Right renal cortex interstitium (tissue), 3 donors: ENCODE measurements around the gene SLC35D1. TPM values are rescaled to one million over a fixed set of nuclear protein-coding genes. Genes with fewer than 3 reads are reported as not detected.

Experiments used
- DNase-seq, 3 donors: peaks; one replicate each; pipeline ENCODE4 v3.0.0-alpha.2; 2013; ENCODE audit warnings: low read depth in 3 of 3, low spot score in 2 of 3
- polyA plus RNA-seq, 3 donors: library from polyadenylated mRNA; unstranded; fragments of 120-200 nt; gene quantifications; one replicate each; pipeline ENCODE4 v1.2.1, GENCODE V29; 2013; ENCODE audit not compliant: insufficient read length in 3 of 3

Gene SLC35D1
- polyA plus RNA-seq, 3 donors, result 14.0 to 15.1 (median 14.8) TPM

DNA sequence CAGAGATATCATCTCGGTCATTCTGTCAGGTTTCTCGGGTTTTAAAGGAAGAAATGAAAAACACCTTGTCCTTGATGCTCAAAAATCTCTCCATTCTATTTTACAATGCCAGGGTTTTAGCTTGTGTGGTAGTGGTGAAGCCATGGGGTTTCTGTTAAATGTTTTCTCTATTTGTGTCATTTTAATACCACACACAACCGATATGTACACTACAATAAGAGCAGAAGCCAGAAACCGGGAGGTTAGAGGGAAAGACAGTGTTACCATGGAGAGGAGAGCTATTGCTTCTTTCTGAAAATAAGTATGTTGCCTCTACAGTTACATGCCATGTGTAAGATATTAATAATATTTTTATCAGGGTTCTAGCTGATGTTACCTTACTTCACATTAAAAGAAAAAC, 2.8 kb downstream of the SLC35D1 start:
- DNase-seq, result no peak

DNA sequence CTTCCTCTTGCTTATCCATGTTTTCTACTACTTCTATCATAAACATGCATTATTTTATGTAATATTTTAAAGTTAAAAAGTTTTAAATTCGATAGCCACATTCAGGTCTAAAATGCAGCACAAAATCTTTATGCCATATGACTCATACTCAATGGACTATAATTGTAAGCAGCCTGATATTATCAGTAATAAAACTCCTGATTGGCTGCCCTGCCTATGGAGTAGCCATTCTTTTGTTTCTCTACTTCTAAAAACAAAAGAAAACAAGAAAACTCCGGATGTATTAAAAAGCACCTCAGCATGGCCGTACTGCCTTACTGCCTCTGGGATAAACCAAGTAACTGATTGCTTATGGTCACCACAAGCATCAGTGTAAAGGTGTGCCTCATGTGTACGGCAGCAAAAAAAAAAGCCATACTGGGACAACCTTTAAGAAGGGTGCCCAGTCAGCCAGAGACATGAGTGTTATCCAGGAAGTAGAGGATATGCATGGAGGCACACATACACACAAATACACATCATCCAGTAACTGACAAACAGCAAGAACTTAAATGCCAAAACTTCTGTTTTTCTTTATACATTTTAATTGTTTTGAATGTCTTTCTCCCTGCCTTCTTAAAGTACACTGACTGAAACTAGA, 9.2 kb downstream of the SLC35D1 start:
- DNase-seq, result no peak

GRCh38 chr1:67043366-67043765, 10.6 kb downstream of the SLC35D1 start:
- DNase-seq, result no peak

GRCh38 chr1:67041841-67042503, 12.0 kb downstream of the SLC35D1 start:
- no peak for DNase-seq

GRCh38 chr1:67040405-67040804, 13.5 kb downstream of the SLC35D1 start:
- DNase-seq, result no peak

DNA sequence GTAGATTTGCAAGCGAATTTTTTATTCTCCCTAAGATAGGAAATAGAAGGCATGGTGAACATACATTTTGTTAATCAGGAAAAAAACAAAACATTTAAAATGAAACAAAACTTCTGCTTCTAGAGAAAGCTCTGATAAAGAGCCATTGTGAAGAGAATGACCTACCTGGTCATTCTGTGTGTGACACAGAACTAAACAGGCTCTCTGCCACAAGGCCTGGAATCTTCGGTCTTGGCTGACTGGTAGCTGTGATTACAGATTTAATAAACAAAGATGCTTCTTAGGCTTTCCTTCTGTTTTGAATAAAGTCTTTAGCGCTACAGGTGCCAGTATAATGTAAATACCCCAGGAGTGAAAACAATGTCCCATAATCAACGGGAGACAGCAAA, 22.1 kb downstream of the SLC35D1 start:
- no peak for DNase-seq

DNA sequence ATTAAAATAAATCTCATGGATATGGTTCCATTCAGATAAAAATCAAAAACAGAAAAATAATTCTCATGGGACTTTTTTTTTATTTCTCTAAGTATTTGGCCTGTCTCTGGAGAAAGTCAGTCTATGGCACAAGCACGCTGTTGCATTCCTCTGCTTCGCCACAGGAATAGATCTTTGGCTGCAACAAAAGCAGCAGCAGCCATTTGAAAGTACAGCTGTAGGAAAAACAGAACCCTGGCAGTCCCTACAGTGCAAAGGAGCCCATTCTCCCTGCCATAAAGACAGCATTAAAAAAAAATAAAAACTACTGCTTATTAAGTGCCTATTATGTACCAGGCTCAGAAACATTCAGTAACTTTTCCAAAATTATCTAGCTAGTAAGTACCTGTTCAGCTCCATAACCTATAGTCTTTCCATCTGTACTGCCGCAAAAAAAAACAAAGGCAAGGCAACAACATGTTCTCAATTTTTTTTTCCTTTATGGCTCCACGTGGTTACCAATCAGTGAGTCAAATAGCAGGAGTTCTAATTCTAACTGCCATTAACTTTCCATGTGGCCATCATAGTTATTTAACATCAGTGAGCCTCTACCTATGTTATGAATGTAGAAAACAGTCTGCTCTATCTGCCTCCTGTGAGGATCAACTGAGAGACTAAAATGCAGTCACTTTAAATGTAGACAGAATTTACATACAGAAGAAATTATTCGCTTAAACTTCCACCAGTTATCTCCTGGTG, 22.7 kb downstream of the SLC35D1 start:
- DNase-seq, result no peak

- no peak for DNase-seq
These were observed 24.5 kb downstream of the SLC35D1 start for GRCh38 chr1:67029472-67029871.

DNA sequence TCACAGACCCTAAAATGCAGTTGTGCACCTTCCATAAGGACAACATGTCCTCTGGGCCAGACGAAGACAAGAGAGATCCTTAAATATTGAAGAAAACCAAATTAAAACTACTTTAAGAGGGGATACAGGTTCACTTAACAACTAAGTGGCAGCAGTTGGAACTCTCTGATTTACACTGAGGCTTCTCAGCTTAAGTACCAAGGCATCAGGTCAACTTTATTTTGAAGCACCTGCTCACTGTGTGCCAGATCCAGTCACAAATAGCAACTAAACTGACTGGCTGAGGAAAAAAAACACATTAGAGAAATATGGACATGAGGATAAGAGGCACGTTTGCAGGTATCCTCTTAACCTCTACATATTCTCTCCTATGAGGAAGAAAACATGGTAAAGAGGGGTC, 33.2 kb downstream of the SLC35D1 start:
- no peak for DNase-seq

- no peak for DNase-seq
These were observed 33.6 kb downstream of the SLC35D1 start for GRCh38 chr1:67020304-67020703.

- DNase-seq, result peak in 2 of 3 donors; percentile 15 to 19
These were observed 34.3 kb downstream of the SLC35D1 start for GRCh38 chr1:67019600-67020136.

DNA sequence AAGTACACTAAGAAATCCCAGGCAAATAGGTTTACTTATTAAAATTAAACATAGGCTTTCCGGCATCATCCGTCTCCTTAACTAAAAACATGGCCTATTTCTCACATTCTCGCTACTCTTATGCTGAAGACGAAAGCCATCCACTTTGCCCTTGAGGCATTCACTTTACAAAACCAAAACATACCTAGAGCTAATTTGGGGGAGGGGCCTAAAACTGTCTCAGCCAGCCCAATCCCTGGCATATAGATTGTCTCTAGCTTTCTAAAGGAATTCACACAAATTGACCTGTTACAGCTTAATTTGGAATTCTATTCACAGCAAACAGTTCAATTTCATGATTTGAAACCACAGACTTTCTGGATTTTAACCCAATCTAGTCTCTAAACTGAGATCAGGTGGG, 34.8 kb downstream of the SLC35D1 start:
- DNase-seq, result no peak

DNA sequence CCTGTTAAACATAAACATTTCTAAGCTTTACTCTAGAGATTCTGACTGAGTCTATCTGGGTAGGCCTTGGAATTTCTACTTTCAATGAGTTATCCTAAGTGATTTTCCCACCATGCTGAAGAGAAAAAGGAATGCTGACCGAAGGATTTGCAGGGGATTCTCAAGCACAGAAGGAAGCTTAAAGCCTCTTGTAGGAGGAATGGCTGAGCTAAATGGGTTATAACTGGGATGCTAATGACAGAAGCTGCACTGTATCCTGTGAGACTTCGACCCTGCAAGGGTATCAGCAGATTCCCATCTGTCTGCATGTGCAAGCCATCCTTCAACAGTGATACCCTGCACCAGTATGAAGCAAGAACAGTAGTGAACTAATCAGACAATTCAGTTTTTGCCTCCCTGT, 35.4 kb downstream of the SLC35D1 start:
- no peak for DNase-seq

- no peak for DNase-seq
These were observed 40.4 kb downstream of the SLC35D1 start for GRCh38 chr1:67013573-67013972.

DNA sequence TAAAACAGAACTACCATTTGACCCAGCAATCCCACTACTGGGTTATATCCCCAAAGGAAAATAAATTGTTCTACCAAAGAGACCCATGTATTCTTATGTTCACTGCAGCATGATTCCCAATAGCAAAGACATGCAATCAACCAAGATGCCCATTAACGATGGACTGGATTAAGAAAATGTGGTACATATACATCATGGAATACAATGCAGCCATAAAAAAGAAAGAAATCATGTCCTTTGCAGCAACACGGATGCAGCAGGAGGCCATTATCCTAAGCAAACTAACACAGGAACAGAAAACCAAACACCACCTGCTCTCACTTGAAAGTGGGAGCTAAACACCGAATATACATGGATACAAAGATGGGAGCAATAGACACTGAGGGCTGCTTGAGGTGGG, 44.2 kb downstream of the SLC35D1 start:
- DNase-seq, result no peak

DNA sequence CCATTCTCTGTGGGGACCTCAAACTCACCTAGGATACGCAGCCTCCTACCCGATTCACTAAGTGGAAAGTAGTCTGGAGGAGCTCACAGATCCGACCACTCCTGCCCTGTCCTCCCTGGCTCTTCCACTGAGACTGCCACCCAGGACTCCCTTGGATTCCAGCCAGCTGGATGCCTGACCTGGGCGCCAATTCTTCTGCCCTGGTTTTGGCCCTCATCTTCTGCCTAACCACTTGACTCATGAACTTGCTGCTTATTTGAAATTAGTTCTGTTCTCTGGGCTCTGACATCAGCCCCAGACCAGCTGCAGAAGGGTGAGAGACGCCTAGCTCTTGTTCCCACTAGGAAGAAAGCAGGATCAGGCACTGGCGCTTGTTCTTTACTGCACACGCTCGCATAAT, 48.9 kb downstream of the SLC35D1 start:
- no peak for DNase-seq

- DNase-seq, result no peak
These were observed 49.8 kb downstream of the SLC35D1 start for GRCh38 chr1:67004176-67004575.

DNA sequence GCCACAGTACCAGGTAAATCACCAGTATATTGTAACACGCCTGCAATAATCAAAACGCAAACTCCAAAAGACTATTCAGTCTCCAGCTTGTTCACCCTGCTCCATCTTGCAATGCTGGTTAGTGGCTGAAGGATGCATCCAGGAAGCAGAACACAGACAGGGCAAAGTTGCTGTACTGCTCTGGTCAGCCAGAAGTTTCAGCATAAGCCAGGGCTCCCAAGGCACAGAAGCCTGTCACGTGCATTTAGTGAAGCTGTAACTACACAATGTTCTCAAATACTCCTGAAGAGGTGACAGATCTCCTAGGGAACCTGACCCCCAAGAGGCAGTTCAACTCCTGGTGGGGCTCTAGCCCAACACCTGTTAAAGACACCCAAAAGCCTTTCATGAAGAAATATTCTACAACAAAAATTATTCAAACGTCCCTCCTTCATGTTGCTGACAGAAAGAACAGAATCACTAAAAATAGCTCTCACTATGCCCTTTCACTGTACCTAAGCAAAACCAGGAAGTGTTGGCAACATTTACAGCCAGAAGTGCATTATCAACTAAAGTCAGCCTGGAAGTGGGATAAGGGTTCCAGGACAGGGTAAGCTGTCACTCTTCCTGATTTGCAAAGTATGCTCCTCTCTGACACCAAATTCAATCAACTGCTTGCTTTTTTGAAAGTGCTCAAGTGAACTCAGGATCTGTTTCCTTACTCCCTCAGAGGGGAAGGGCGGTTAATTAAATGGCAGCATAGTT, 52.1 kb downstream of the SLC35D1 start:
- no peak for DNase-seq

GRCh38 chr1:66999640-67000400, 54.1 kb downstream of the SLC35D1 start:
- DNase-seq, result no peak

DNA sequence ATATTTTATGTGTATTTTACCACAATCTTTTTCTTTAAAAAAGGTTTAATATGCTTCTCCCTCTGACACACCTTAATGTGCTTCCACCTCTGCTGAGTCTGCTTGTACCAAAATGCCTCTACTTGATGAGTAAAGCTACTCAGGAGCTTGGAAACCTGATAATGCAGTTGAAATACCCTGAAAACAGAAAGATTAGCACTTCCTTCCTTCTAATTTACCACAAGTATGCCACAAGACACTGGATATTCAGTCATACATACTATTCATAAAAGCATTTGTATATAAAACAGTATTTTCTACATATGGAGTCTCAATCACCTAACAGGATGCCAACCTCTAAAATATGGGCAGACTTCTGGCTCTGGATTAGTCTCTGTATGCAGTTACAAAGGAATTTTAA, 55.0 kb downstream of the SLC35D1 start:
- no peak for DNase-seq
